ENCODE measurements around the gene DHRS7.

DNA sequence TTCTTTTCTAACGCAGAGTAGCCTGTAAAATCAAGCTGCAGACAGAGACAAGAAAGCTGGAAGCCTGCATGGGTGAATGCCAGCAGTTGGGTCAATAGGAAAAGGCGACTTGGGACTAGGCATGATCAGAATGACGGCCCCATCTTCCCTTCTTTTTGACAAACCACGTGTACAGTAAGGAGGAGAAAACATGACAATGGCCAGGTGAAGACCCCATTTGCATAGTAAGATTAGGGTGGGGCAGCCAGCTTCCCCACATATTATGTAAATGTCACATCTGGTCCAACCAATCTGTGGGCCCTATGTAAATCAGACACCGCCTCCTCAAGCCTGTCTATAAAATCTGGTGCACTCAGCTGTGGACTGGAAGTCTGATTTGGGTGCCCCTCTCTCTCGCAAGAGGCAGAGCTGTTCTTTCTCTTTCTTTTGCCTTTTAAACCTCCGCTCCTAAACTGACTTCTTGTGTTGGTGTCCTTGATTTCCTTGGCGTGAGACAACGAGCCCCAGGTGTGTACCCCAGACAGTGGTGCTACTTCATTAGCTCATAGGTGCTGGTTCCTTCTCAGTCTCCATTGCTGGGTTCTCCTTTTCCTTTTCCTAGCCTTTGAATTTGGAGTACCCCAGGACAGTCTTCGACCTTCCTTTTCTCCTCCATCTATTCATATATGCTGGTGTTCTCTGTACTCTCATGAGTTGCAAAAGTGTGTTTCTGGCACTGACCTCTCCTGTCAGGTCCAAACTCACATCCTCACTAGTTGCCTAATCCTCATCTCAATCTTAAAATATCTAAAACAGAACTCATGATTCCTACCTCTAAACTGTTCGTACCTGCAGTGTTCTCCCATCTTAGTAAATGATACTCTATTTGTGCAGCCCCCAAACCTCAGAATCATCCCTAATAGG, 9.4 kb upstream of the DHRS7 start:
- TF ChIP-seq EZH2 (IDR thresholded peaks at IDR 0.05; ENCODE audit: borderline replicate concordance, low read depth, low read length, severe bottlenecking): no peak
- TF ChIP-seq, protein P1, sequence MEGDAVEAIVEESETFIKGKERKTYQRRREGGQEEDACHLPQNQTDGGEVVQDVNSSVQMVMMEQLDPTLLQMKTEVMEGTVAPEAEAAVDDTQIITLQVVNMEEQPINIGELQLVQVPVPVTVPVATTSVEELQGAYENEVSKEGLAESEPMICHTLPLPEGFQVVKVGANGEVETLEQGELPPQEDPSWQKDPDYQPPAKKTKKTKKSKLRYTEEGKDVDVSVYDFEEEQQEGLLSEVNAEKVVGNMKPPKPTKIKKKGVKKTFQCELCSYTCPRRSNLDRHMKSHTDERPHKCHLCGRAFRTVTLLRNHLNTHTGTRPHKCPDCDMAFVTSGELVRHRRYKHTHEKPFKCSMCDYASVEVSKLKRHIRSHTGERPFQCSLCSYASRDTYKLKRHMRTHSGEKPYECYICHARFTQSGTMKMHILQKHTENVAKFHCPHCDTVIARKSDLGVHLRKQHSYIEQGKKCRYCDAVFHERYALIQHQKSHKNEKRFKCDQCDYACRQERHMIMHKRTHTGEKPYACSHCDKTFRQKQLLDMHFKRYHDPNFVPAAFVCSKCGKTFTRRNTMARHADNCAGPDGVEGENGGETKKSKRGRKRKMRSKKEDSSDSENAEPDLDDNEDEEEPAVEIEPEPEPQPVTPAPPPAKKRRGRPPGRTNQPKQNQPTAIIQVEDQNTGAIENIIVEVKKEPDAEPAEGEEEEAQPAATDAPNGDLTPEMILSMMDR (IDR thresholded peaks at IDR 0.05; ENCODE audit: borderline replicate concordance, extremely low read depth, low read length, poor library complexity, severe bottlenecking): no peak
